Stimulated activated CD4-positive, alpha-beta T cell treated with anti-CD3 and anti-CD28 coated beads, TNF-alpha, amount 100 ng/mL, for 24 hours (primary cell): ENCODE results near the gene PHACTR3.

Experiments used
- DNase-seq, 3 experiments: peaks; one replicate each; pipeline ENCODE4 v3.0.0-alpha.2; 2020; ENCODE audit warnings: low read depth in 3 of 3

Gene PHACTR3

DNA sequence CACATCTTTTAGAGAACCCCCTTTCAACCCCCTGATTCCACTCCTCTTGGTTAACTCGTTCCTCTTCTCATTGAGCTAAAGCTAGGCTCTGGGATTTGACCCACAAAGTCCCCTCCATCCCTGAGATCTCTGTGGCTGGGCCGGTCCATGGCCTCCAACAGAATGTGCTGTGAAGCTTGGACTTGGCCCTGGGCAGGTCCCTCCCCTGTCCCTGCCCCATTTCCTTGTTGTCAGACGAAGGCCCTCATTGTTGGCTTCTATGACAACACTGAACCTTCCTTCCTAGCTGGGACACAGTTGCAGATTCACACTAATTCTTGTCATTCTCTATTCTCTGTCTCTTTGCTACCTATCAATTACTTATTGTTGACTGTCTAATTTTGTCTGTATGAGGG, 173.0 kb downstream of the PHACTR3 start:
- DNase-seq, result no peak

DNA sequence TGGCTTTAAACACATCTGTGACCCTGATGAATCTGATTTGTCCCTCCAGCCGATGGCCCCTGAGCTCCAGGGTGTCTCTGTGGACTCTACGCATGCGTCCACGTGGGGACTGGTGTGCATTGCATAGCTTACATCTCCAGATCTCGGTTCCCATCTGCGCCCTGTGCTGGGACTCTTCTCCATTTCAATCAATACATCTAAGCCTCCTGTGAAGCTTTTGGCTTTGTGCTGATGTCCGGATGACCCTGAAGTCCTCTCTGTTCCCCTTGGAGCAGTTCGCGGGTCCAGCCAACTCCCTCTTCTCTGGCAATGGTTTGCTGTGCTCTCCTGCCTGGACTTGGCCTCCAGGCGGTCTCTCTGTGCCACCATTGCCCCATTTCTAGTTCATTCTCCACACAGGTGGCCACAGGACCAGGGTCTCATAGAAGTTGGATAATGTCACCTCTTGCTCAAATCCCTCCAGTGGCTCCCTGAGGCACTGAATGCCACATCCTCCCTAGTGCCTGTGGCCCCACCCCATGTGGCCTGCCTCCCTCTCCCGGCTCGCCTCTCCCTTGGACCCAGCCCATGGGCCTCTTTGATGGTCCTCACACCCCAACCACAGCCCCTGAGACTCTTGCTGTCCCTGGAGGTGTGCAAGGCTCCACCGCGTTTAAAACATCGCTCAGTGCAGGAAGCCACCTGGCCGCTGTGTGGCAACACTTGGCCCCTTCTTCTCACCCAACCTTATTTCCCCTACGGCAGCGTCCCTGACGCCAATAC, 173.7 kb downstream of the PHACTR3 start:
- DNase-seq, result no peak

DNA sequence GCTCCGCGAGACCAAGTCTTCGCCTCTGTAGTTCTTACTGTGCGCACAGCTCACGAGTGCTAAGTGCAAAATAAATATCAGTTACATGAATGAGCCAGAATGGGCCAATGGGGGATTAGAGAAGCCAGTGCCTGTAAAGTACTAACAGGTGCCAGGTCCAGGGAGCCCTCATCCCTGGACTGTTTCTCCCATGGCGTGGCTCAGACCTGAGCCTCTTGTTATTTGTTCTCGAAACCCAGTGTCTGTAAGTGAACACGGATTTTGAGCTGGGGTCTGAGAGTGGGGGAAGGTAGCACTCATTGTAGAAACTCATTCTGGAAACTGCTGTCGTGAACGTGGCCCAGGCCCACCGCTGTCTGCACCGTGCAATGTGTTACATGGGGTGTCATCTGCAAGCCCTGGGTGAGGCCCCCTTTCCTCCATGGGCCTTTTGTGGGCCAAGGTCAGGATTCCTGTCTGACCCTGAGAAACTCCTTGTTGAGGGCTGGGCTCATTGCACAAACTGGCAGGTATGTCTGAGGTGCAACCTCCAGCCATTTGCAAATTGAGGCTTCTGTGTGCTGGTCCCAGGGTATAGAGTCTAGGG, 174.4 kb downstream of the PHACTR3 start:
- DNase-seq, result no peak

DNA sequence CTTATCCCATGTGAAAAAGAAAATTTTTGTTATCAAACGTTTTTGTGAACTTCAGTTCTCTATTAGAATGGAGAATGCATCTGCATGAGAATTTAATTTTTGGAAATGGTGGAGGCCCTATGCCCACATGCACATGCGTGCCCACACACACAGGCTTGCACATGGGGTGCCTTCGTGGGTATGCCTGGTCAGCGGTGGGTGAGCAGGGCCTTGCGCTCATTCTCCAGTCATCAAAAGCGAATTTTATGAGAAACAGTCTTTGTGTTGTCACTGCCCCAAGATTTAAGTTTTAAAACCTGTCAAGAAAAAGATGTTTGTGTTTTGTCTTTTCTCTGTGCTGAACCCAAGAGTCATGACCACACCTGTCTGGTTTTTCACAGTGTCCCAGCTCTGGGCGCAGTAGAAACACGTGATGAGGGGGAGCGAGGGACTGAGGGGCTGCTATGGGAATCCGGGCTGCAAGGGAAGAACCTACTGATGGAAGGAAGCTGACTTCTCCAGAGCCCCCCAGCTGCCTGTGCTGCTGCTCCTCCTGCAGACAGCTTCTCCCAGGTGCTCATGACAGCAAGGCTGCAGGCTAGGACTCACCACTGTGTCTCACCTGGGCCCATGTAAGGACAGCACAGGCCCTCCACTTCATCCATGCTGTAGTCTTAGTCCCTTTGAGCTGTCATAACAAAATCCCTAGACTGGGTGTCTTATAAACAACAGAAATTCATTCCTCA, 175.5 kb downstream of the PHACTR3 start:
- DNase-seq, result no peak

DNA sequence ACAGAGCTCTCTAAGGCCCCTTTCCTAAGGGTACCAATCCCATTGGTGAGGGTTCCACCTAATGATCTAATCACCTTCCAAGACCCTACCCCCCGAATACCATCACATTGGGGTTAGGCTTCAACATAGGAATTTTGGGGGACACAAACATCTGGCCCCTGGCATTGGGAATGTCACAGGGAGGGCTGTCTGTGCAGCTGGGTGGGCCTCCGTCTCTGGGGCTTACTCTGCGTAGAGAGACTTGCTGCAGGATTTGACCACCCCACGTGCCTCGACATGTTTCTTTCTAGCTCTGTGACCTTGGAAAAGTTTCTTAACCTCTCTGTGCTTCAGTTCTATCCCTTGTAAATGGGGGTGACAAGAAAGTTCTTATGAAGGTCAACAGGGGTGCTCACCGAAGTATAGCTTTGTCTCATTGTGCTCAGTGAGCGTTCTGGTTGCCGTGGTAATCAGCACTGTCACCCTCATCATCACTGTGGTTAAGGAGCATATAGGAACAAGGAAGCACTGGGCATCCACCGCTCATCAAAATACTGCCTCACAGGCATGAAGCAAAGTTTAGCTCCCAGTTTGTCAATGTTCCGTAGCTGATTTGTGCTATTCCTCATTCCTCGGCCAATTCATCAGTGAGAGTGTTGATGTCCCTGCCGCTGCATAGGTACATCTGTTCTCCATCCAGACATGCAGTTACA, 176.3 kb downstream of the PHACTR3 start:
- no peak for DNase-seq

DNA sequence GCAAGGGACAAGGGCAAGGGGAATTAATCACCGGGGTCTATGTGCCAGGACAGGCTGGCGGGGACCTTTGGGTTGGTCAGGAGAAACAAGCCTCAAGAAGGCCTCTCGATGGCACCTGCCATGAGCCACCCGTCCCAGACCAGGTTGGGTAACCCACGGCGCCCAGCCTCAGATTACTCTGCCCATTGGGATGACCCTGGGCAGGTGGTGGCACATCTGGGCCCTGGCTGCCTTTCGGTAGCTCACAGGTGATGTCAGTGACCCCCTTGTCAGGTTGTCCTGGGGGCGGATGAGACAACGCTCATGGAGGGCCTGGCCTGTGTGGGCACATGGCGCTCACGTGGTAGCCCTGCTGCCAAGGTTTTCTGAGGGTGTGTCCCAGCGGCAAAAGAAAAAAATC, 176.9 kb downstream of the PHACTR3 start:
- no peak for DNase-seq

DNA sequence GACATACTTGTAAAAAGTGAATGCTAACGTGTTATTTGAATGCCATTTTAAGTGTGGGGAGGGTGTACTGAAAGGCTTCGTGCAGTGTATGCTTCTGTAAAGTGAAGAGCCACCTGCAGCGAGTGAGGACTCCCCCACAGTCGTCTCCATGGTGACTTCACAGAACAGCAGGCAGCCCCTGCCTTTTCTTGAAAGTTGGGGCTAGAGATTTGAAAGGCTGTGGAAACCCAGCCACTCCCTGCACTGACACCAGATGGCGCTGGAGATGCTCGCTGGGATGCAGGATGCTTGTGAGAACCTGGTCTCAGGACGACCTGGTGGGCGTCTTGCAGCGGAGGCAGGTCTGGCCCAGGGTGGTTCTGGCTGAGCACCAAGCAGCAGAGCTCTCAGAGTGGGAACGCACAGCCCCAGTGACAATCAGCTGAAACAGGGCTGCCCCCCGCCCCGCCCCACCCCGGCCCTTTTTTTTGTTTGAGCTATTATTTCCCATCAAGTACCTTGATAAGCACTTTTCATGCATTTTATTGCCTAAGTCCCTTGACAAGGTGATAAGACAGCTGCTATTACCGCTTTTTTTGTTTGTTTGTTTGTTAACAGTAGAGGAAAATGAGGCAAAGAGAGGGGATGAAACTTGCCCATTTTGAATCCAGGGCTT, 178.8 kb downstream of the PHACTR3 start:
- DNase-seq, result peak in 1 of 3 experiments; percentile 50

DNA sequence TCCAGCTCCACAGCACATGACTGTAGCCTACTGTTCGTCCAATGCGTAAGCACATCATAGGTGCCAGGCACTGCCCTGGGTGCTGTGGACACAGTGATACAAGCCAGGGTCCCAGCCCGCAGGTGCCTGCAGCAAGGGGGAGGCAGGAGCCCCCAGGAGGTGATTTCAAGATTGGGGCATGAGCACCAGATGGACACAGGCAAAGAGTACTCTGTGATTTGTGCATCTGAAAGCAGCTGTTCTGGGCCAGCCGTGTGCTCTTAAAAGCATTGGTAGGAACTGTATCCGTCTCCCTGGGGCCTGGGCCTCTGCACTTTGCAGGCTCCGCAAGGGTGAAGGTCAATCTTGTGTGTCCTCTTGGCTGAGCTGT, 179.3 kb downstream of the PHACTR3 start:
- DNase-seq, result no peak

DNA sequence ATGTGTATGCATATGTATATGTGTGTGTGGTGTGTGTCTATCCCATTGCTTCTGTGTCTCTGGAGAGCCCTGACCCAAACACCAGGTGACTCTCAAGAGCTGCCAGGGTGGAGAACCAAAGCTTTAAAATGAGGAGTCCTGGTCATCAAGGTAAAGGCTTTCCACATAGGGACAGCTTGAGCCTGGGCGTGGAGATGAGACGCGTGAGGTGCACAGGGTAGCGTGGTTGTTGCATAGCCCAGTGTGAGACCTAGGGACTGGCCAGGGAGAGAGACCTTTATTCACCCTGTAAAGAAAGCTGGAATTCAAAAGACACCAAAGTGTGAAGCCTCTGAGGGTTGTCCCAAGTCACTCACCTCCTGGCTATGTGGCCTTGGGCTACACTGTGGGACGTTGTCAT, 180.0 kb downstream of the PHACTR3 start:
- no peak for DNase-seq

DNA sequence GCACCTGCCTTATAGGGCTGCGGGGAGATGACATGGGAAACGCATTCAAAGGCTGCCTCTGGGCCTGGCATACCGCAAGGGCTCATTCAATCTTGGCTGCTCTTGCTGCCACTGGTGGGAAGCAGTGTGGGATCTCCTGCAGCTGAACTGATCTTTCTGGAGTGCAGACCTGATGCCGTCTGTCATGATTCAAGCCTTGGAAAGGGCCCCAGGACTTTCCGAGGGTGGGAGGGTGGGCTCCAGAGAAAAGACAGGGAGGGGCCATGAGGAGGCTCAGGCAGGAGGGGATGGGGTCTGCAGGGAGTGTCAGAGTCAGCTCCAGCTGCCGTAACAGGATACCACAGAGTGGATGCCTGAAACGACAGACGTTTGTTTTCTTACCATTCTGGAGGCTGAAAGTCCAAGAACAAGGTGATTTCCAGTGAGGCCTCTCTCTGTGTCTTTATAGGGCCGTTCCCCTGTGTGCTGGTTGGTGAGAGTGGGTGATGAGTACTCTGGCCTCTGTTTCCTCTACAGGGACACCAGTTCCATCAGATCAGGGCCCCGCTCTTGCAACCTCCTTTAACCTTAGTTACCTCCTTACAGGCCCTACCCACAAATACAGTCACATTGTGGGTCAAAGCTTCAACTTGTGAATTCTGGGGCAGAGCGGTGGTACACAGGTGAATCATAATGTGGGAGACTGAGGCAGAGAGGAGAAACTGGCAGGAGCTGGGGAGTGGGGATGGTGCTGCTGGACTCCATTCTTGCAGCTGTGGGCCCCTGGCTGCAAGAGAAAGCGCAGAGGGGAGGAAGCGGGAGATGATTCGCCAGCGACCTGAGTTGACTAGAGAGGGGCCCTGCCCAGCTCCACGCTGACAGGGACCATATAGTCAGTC, 180.7 kb downstream of the PHACTR3 start:
- DNase-seq, result no peak

DNA sequence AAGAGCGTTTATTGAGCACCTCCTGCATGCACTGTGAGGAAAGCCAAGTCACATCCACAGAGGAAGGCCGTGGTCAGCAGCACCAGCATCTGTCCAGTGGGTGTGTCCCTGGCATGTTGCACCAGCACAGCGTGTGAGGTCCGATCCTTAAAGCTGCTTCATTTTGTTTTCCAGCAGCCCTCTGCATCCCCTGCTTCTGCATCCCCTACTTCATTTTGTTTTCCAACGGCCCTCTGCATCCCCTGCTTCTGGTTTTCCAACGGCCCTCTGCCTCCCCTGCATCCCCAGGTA, 181.3 kb downstream of the PHACTR3 start:
- no peak for DNase-seq

DNA sequence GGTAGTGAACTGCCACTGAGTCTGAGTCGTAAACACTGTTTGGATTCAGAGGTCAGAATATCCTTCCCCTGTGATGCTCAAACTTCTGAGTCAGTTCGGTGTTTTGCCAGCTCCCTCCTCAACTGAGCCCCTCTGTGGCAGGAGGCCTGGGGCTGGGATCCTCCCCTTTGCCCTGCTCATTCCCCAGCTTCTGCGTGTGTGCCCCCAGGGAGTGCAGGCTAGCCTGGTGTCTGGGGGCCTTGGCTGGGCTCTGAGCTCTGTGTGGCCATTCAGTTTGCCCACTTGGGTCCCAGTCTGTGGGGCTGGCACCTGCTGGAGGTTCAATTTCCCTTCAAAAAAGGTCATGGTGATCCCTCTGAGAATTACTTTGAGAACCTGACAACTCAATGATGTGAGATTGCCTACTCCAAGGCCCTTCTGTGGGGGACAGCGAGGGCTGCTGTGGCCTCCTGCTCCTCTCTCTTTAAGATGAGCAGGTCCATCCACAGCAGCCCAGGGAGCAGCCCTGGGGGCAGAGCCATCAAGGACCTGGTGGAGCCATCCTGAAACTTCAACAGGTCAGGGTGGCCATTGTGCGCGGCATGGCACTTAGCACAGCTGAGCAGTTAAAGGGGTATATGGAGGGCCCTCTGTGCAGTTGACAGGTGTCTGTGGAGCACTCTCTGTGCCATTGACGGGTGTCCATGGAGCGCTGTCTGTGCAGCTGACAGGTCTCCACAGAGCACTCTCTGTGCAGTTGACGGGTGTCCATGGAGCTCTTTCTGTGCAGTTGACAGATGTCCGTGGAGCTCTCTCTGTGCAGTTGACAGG, 181.9 kb downstream of the PHACTR3 start:
- no peak for DNase-seq

DNA sequence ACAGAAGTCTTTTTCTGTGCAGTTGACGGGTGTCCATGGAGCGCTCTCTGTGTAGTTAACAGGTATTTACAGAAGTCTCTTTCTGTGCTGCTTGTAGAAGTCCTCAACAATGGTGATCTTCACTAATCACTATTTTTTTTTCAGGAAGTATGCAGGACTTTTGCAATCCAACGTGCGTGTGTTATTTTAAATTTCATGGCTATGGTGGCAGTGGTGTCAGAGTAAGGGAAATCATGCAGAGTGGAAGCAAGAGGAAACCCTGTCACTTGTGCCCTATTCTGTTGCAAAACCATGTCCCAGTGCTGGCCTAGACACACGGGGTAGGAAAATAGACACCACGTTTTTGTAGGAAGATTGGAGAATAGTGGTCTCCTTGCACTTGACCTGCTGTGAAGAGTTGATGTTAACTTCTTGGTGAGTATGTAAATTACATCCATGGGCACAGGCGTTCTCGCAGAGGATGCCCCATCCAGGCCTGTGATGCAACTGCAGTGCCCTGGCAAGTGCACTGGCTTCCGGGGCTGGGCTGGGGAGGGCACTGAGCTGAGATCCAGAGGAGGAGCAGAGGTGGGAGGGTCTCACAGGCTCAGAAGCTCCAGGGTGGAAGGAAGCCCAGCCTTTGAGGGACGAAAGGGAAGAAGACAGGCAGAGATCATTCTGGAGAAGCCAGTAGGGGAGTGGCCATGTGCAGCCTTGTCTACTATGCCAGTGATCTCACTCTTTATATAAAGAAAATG, 182.6 kb downstream of the PHACTR3 start:
- DNase-seq, result no peak

DNA sequence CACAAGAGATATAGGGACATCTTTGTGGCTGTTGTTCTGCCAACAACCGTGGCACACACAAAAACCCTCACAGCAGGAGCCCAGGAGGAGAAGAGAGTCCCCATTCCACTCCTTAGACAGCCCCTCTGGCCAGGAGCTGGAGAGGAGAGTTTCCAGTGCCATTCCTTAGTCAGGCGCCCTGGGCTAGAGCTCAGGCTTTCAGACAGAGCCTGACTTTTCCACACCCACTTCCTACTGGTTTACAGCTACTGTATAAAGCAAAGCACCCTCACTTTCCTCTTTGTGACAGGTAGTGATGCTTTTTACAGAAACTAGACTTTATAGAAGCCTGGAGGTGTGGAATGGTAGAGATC, 183.2 kb downstream of the PHACTR3 start:
- no peak for DNase-seq

DNA sequence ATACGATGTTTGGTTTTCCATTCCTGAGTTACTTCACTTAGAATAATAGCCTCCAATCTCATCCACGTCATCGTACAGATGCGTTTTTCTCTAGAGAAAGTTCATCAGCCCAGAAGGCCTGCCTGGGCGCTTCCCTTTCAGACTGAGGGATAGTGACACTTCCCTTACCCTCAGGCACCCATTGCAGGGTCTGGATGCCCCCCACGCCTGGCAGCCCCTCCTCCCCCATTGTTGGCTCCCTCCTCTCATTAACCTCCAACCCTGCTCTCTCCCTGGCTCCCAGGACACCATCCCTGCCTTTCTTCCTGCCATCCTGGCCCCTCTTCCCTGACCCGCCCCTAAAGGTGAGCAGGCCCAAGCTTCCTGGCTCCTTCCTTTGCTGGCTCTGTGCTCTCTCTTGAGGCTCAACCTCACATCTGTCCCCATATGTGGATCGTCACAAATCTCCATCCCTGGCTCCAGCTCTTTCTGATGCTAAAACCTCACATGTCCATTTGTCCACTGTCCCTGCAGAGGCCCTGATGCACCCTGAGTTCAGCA, 183.9 kb downstream of the PHACTR3 start:
- no peak for DNase-seq

DNA sequence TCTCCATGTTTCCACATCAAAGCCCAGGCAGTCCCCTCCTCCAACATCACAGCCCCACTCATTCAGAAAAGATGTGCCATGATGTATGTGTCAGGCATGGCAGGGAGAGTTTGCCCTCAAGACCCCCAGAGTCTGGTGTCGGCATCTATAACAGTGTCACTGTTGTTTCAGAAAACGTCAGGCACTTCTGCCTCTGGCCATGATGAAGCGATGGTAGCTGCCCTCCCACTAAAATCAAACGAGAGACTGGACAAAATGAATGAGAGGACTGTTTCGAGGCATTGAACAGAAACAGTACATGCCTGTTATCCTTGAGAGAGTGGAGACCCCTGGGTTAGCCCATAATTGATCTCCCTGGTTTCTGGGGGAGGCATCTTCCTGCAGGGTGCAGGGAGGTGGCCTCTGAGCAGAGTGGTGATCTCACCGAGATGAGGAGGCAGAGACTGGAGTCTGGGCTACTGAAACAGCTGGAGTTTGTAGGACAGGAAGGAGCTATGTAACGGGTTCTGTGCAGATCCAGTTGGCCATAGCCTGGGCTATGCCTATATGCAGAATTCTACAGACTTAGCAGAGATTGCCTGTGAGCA, 184.6 kb downstream of the PHACTR3 start:
- no peak for DNase-seq

DNA sequence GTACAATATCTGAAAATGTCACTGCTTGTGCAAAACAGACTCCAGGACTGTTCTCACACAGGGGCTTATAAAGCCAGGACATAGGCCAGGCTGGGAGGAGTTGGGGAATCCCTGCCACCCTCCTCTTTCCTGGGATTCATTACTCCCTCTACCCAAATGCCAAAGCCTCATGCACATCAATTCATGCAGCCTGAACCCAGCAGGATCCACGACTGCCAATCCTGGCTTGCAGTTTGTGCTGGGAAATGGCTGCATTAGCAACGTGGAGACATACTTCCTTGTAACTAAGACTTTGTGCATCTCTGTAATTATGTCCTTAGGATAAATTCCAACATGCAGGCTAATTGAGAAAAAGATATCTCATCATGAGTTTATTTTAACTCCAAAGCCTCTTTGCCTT, 185.3 kb downstream of the PHACTR3 start:
- no peak for DNase-seq

DNA sequence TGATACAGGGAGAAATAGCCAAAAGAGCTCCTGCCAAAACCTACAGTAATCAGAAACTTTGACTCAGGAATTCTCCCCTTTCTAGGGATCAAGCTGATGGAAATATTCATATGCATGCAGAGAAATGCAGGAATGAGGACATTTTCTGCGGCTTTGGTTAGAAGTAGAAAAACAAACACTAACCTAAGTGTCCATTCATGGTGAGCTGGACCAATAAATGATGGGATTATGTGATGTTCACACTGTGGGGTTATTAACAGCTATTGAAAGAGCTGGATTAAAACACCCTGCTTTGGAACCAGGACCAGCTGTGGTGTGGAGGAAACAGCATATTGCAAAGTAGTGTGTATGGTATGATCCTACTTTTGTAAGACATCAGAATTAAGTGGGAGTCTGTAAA, 186.0 kb downstream of the PHACTR3 start:
- no peak for DNase-seq

DNA sequence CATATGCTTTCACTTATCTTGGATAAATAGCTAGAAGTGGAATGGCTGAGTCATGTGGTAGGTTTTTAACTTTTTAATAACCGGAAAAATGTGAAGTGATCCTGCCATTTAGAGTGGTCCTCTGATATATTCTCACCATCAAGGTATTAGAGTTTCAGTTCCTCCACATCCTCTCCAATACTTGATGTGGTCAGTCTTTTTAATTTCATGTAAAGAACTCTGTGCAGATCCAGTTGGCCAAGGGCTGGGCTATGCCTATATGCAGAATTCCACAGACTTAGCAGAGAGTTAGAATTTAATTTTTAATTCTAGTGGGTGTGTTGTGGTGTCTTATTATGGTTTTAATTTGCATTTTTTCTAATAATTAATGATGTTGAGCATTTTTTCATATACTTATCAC, 188.0 kb downstream of the PHACTR3 start:
- no peak for DNase-seq
